Activated B cell treated with CpG ODN at 0.5 μM for 24 hours (primary cell): ENCODE data around the gene SMARCC1. TPM values are rescaled to one million over a fixed set of nuclear protein-coding genes. Genes with fewer than 3 reads are reported as not detected.
A peak's percentile ranks its signal among the peaks of the same experiment; 100 is the strongest.
"Not testable (repeated sequence)": the region's sequence is repeated elsewhere in the genome, so short reads cannot be mapped to it uniquely, and the experiment has no call there.

Source experiments
- ATAC-seq: fragments of 200-7000 bp; cut with Tn5 transposase; one replicate; pipeline ENCODE4 v1.10.0; 2021; ENCODE audit warnings: low read depth, mild to moderate bottlenecking, moderate library complexity
- CTCF ChIA-PET: fragments of 350-600 bp; sonication (Branson Sonifier 250); formaldehyde crosslinking; loops from one replicate; lab custom pipeline; 2021; ENCODE audit warnings: antibody characterized with exemption; lab: Charles Lee
- POLR2A ChIA-PET: fragments of 350-600 bp; sonication (Branson Sonifier 250); formaldehyde crosslinking; loops from one replicate; lab custom pipeline; 2021; ENCODE audit warnings: antibody characterized with exemption; lab: Charles Lee
- DNase-seq: peaks from one replicate; pipeline ENCODE4 v3.0.0; 2022
- H3K27ac Mint-ChIP-seq: one replicate; pipeline ENCODE4 v1.8.0; 2020; ENCODE audit warnings: mixed read lengths
- H3K27me3 Mint-ChIP-seq: one replicate; pipeline ENCODE4 v1.8.0; 2021; ENCODE audit warnings: mixed read lengths
- H3K36me3 Mint-ChIP-seq: one replicate; pipeline ENCODE4 v1.8.0; 2021; ENCODE audit warnings: low read depth, mixed read lengths
- H3K4me1 Mint-ChIP-seq: one replicate; pipeline ENCODE4 v1.8.0; 2021; ENCODE audit warnings: mixed read lengths
- H3K4me3 Mint-ChIP-seq: one replicate; pipeline ENCODE4 v1.8.0; 2020; ENCODE audit warnings: mild to moderate bottlenecking, mixed read lengths
- H3K9me3 Mint-ChIP-seq: one replicate; pipeline ENCODE4 v1.8.0; 2020; ENCODE audit warnings: mixed read lengths
- CTCF ChIP-seq: fragments of 200-600 bp; IDR thresholded peaks from one replicate; pipeline ENCODE4 v1.8.0; 2022; ENCODE audit warnings: antibody characterized with exemption, mild to moderate bottlenecking
- intact Hi-C: fragments of 100-400 bp; cut with micrococcal nuclease; formaldehyde crosslinking; loops from one replicate; pipeline ENCODE4 v1.15.1; 2024
- total RNA-seq: library from RNA; stranded (reverse); gene quantifications from 2 replicates; pipeline ENCODE4 v1.2.3, GENCODE V29; 2022

SMARCC1 gene
- total RNA-seq, 1 donor from 2014 or later: 136 TPM

DNA sequence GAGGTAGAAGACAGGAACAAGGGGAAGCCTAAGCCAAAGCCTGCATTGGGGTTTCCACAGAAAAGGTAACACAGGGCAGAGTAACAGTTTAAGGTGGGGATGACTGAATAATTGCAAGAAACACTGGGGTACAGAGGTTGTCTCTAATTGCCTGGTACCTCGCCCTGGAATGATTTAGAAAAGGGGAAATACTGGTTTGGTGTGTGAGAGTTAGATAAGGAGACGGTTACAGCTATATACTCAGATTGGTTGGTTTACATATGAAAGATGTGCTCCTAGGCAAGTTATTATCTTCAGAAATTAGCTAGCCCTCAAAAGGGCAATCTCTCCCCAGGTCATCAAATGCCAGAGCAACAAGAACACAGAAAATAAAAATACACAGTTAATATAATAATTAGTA, 58.8 kb downstream of the SMARCC1 start:
- no peaks in the 10 kb centered on the region for H3K27me3 Mint-ChIP-seq
- peaks cover 63% of the 10 kb centered on the region for H3K36me3 Mint-ChIP-seq
- H3K4me3 Mint-ChIP-seq: no peak overlapping the region
- no peak for DNase-seq
- ChIA-PET POLR2A (no interaction called here), CTCF (no interaction called here)
- no peak overlapping the region for H3K27ac Mint-ChIP-seq
- no peak for TF ChIP-seq CTCF
- no peaks in the 10 kb centered on the region for H3K9me3 Mint-ChIP-seq
- intact Hi-C loops: no loop called here
- ATAC-seq: no peak
- H3K4me1 Mint-ChIP-seq: no peaks in the 10 kb centered on the region

GRCh38 chr3:47717448-47717847, 64.2 kb downstream of the SMARCC1 start:
- peaks cover 73% of the 10 kb centered on the region for H3K36me3 Mint-ChIP-seq
- H3K27ac Mint-ChIP-seq, ATAC-seq, H3K27me3 Mint-ChIP-seq, H3K9me3 Mint-ChIP-seq, CTCF ChIA-PET, POLR2A ChIA-PET, H3K4me1 Mint-ChIP-seq, intact Hi-C loops, DNase-seq, H3K4me3 Mint-ChIP-seq: not testable (repeated sequence)

GRCh38 chr3:47716656-47717055, 65.0 kb downstream of the SMARCC1 start:
- ATAC-seq (no peak), DNase-seq (no peak)
- Mint-ChIP-seq H3K27me3 (no peaks in the 10 kb centered on the region), H3K36me3 (peaks cover 77% of the 10 kb centered on the region), H3K27ac (no peak overlapping the region), H3K4me1 (no peaks in the 10 kb centered on the region), H3K9me3 (no peaks in the 10 kb centered on the region), H3K4me3 (no peak overlapping the region)
- intact Hi-C loops: no loop called here
- POLR2A ChIA-PET: no interaction called here
- TF ChIP-seq CTCF: no peak
- CTCF ChIA-PET: no interaction called here

DNA sequence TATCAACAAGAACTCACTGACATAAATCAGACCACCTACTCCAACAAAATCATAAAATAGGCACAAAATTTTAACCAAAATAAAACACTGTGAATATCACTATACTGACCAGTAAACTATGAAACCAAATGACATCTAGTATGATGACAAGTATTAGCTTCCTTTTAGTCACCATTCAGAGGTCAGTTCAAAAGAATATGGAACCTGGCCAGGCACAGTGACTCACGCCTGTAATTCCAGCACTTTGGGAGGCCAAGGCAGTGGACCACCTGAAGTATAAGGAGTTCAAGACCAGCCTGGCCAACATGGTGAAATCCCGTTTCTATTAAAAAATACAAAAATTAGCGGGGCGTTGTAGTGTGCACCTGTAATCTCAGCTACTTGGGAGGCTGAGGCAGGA, 65.8 kb downstream of the SMARCC1 start:
- H3K9me3 Mint-ChIP-seq: no peaks in the 10 kb centered on the region
- DNase-seq (no peak), ATAC-seq (no peak)
- H3K27me3 Mint-ChIP-seq: no peaks in the 10 kb centered on the region
- CTCF ChIA-PET: no interaction called here
- peaks cover 79% of the 10 kb centered on the region for H3K36me3 Mint-ChIP-seq
- no peak overlapping the region for H3K4me3 Mint-ChIP-seq
- no peaks in the 10 kb centered on the region for H3K4me1 Mint-ChIP-seq
- no peak for TF ChIP-seq CTCF
- peak overlapping the region; percentile 0 for H3K27ac Mint-ChIP-seq
- intact Hi-C loops: no loop called here
- POLR2A ChIA-PET: interaction anchor here (0.6 to 0.7 kb wide), 2 partner anchors 27 to 335 kb away, joined by 5 to 9 read pairs; partner anchors contain the start of gene PTPN23

DNA sequence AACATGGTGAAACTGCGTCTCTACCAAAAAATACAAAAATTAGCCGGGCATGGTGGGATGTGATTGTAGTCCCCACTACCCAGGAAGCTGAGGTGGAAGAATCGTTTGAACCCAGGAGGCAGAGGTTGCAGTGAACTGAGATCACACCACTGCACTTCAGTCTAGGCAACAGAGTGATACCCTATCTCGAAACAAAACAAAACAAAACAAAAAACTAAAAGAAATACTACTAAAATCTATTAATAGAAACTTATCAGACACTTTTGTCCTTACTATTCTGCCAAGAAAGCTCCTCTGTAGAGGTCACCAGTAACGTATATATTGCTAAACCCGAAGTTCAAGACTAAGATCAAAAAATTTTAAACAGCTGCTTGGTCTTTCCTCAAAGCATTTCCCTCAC, 67.1 kb downstream of the SMARCC1 start:
- CTCF ChIA-PET: no interaction called here

More for the DNA sequence above, 67.1 kb downstream of the SMARCC1 start:
- Mint-ChIP-seq H3K27ac (no peak overlapping the region), H3K9me3 (no peaks in the 10 kb centered on the region), H3K36me3 (peaks cover 80% of the 10 kb centered on the region), H3K4me1 (no peaks in the 10 kb centered on the region), H3K27me3 (no peaks in the 10 kb centered on the region), H3K4me3 (no peak overlapping the region)
- POLR2A ChIA-PET: no interaction called here
- ATAC-seq (no peak), DNase-seq (no peak)
- intact Hi-C loops: loop anchor here (5.0 kb wide), 1 partner anchor 73 kb away; no protein-coding TSS in a partner anchor
- TF ChIP-seq CTCF: no peak
